Thyroid gland (tissue), 4 donors: ENCODE results near the gene SALL2. TPM values are rescaled to one million over a fixed set of nuclear protein-coding genes. Genes with fewer than 3 reads are reported as not detected.

Experiments used
- DNase-seq, 2 donors: peaks; one replicate each; pipeline ENCODE4 v3.0.0-alpha.2; 2019
- H3K27ac ChIP-seq, 3 donors: fragments of 200-600 bp; sonication (generic); 1 replicate in 2 of 3; 2 replicates in 1 of 3; pipeline ENCODE4 v1.5.1; 2016 to 2019; ENCODE audit warnings: mild to moderate bottlenecking in 1 of 3, moderate library complexity in 1 of 3
- H3K27me3 ChIP-seq: fragments of 200-600 bp; sonication (generic); one replicate; pipeline ENCODE4 v1.5.1; 2019
- H3K36me3 ChIP-seq, 2 donors: fragments of 200-600 bp; sonication (generic); one replicate each; pipeline ENCODE4 v1.5.1; 2016 to 2019
- H3K4me1 ChIP-seq, 2 donors: fragments of 200-600 bp; sonication (generic); one replicate each; pipeline ENCODE4 v1.5.1; 2017 to 2019
- H3K4me3 ChIP-seq, 3 donors: fragments of 200-600 bp; sonication (generic); replicated peaks in 1 of 3; 1 replicate in 2 of 3; 2 replicates in 1 of 3; pipeline ENCODE4 v1.5.1; 2016; ENCODE audit warnings: mild to moderate bottlenecking in 1 of 3
- H3K9me3 ChIP-seq: fragments of 200-600 bp; sonication (generic); one replicate; pipeline ENCODE4 v1.5.1; 2017
- POLR2A ChIP-seq, 2 donors: fragments of 450-650 bp; IDR thresholded peaks; one replicate each; pipeline ENCODE4 v1.6.1; 2017; ENCODE audit warnings: antibody characterized with exemption in 2 of 2, mild to moderate bottlenecking in 2 of 2, moderate library complexity in 1 of 2
- WGBS, 2 donors: methylation state at CpG; one replicate each; pipeline ENCODE4 v1.1.5; 2017; 5-methylcytosine and 5-hydroxymethylcytosine counted together
- intact Hi-C: fragments of 100-400 bp; cut with DNase I; formaldehyde crosslinking; loops from one replicate; pipeline ENCODE4 v1.15.1; 2023
- total RNA-seq, 4 donors: library from RNA; depleted of rRNA; stranded (reverse); fragments of >200 nt; gene quantifications; one replicate each; pipeline ENCODE4 v1.2.3, GENCODE V29; 2016
- TF ChIP-seq, protein P1 (sequence below), 6 experiments: fragments of 200-600 bp in 3 of 6; fragments of 450-650 bp in 3 of 6; sonication (generic) in 3 of 6; IDR thresholded peaks; one replicate each; pipeline ENCODE4 v1.5.1; 2016 to 2019; ENCODE audit warnings: antibody characterized with exemption in 6 of 6, mild to moderate bottlenecking in 2 of 6, inconsistent platforms in 1 of 6, moderate library complexity in 1 of 6

Gene SALL2
- total RNA-seq, 4 donors from 2014 or later, result 21.9 to 24.6 (median 22.5) TPM

DNA sequence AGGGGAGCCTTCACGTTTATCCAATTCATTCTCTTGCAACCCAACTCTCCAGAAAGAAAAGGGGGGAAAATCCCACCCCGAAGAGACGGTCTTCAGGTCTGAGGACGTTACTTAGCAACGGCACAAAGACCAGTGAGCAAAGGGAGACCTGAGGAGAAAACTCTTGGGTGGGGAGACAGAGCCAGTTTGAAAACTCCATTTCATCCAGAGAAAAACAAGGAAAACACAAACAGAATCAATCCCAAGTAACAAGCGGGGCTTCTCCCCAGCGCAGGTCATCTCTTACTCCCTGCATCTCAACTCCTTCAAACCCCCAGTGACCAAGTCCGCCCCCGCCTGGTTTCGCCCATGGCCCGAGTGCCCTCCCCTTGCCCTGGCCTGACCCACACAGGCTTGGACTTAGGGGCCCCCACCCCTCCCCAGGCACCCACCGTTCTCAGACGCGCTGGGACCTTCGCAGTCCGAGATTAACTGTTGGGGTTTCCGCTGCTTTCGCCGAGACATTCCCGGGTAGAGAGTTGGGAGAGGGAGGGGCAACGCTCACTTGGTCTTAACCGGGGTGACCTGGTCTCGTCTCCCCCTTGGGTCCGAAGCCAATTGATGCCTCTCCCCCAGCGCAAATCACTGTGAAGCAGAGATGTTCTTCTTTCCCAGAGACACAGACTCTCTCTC lies 10.4 kb upstream of the SALL2 start:
- no peak for TF ChIP-seq POLR2A (IDR thresholded peaks at IDR 0.05)
- TF ChIP-seq, protein P1, sequence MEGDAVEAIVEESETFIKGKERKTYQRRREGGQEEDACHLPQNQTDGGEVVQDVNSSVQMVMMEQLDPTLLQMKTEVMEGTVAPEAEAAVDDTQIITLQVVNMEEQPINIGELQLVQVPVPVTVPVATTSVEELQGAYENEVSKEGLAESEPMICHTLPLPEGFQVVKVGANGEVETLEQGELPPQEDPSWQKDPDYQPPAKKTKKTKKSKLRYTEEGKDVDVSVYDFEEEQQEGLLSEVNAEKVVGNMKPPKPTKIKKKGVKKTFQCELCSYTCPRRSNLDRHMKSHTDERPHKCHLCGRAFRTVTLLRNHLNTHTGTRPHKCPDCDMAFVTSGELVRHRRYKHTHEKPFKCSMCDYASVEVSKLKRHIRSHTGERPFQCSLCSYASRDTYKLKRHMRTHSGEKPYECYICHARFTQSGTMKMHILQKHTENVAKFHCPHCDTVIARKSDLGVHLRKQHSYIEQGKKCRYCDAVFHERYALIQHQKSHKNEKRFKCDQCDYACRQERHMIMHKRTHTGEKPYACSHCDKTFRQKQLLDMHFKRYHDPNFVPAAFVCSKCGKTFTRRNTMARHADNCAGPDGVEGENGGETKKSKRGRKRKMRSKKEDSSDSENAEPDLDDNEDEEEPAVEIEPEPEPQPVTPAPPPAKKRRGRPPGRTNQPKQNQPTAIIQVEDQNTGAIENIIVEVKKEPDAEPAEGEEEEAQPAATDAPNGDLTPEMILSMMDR (IDR thresholded peaks at IDR 0.05), result no peak
- Histone ChIP-seq H3K9me3 (no peaks in the 10 kb centered on the region), H3K4me3 (peak overlapping the region in 2 of 3 donors; percentile 18 to 41), H3K27me3 (no peaks in the 10 kb centered on the region), H3K4me1 (peaks cover 5 to 9% of the 10 kb centered on the region in 2 donors), H3K36me3 (no peaks in the 10 kb centered on the region), H3K27ac (no peak overlapping the region)
- DNase-seq, result peak; percentile 11 to 12
- 3% methylated on average over 25 of the region's 25 CpGs for WGBS, 2 donors
- intact Hi-C loops, result no loop called here

DNA sequence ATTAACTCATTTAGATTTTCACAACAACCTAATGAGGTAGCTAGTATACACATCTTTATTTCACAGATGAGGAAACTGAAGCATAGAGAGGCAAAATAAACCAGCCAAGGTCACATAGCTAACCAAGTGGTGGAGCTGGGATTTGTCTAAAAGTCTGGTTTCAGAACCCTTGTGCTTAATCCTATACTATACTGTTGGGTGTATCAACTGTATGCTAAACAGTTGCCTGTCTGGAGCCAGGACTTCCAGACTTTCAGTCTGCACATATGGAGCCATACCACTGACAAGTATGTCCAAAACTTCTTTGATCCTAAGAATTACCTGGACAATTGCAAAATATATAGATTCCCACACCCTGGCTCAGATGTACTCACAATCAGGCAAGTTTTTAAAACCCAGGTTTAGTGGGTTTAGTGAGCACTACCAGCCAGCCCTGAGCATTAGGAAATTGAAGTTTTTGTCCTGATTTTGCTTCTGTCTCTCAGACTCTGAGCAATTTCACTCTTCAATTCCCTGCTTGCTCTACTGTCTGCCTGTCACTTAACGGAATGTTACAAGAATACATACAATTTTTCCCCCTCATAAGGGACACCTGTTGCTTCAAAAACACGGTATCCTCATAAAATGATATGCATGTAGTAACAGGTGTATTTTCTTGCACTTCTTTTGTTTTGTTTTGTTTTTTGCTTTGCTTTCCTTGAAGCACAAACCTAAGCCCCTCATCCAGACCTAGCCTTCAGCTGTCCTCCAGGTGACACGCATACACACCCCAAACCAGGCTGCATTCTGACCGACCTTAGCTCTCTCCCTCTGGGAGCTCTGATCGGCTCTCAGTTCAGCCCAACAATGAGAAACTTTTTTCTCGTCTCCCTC lies 9.6 kb upstream of the SALL2 start:
- H3K27ac ChIP-seq, result no peak overlapping the region
- H3K9me3 ChIP-seq, result no peaks in the 10 kb centered on the region
- H3K4me3 ChIP-seq, result peak overlapping the region in 1 of 3 donors; percentile 41
- TF ChIP-seq, protein P1 (IDR thresholded peaks at IDR 0.05), result no peak
- no peak for TF ChIP-seq POLR2A (IDR thresholded peaks at IDR 0.05)
- intact Hi-C loops, result no loop called here
- DNase-seq, result no peak
- 31 to 37% methylated on average over 6 of the region's 6 CpGs for WGBS, 2 donors
- H3K27me3 ChIP-seq, result no peaks in the 10 kb centered on the region
- H3K36me3 ChIP-seq, result no peaks in the 10 kb centered on the region
- peaks cover 5 to 9% of the 10 kb centered on the region in 2 donors for H3K4me1 ChIP-seq

DNA sequence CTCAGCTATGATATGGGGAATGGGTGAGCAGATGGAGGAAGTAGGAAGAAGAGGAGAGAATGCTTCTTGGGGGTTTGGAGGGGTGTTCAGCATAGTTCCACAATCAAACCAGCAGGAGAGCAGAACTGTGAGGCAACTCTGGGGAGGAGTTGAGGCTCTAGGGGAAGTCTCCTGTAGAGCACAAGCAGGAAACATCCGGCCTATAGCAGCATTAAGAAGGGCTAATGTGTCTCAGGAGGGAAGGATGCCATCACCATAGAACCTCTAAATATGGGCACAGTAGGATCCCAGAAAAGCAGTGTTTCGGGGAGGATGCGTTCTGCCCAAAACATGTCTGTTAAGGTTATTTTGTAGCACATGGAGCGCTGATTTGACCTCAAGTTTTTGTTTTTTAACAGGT lies 8.4 kb upstream of the SALL2 start:
- TF ChIP-seq POLR2A (IDR thresholded peaks at IDR 0.05), result no peak
- TF ChIP-seq, protein P1 (IDR thresholded peaks at IDR 0.05), result no peak

DNA sequence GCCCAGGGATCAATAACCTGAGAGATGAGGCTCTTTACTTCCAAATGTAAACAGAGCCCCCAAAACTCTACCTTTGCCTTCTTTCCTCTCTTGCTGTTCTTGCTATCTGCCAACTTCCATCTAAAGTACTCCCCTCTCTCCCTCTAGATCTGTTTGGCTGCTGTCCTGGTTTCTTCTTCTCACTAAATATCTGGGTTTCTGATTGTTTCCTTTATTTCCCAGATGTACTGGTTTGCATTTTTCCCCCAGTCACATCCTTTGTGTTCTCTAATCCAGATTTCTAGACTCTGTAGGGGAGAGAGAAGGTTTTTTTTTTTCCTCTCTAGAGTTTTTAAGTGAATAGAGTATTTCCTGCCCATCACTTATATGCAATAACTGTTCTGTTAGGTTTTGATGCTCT lies 7.1 kb upstream of the SALL2 start:
- TF ChIP-seq, protein P1 (IDR thresholded peaks at IDR 0.05), result no peak
- TF ChIP-seq POLR2A (IDR thresholded peaks at IDR 0.05), result no peak
- Histone ChIP-seq H3K9me3 (no peaks in the 10 kb centered on the region), H3K4me1 (peaks cover 5 to 9% of the 10 kb centered on the region in 2 donors), H3K27me3 (no peaks in the 10 kb centered on the region), H3K36me3 (no peaks in the 10 kb centered on the region), H3K4me3 (no peak overlapping the region), H3K27ac (no peak overlapping the region)
- no peak for DNase-seq
- intact Hi-C loops, result no loop called here

More for the DNA sequence above, 8.4 kb upstream of the SALL2 start:
- no peak for DNase-seq
- no peaks in the 10 kb centered on the region for H3K9me3 ChIP-seq
- peaks cover 5 to 9% of the 10 kb centered on the region in 2 donors for H3K4me1 ChIP-seq
- H3K36me3 ChIP-seq, result no peaks in the 10 kb centered on the region
- intact Hi-C loops, result no loop called here
- H3K27me3 ChIP-seq, result no peaks in the 10 kb centered on the region
- H3K27ac ChIP-seq, result no peak overlapping the region
- no peak overlapping the region for H3K4me3 ChIP-seq
- WGBS, 2 donors, result 76 to 85% methylated on average over 4 of the region's 4 CpGs

DNA sequence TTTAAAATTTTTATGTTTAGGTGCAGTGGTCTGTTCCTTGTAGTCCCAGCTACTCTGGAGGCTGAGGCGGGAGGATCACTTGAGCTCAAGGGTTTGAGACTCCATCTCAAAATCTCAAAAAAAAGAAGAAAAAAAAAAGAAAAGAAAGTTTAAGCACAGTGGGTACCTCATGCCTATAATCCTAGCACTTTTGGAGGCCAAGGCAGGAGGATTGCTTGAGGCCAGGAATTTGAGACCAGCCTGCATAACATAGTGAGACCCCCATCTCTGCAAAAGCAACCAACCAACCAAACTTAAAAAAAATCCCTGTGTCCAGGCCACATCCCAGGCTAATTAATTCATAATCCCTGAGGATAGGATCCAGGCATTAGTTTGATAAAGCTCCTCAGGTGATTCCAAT lies 3.4 kb upstream of the SALL2 start:
- H3K9me3 ChIP-seq, result no peaks in the 10 kb centered on the region
- WGBS, 2 donors, result 96 to 100% methylated on average over 1 of the region's 1 CpG
- DNase-seq, result no peak
- intact Hi-C loops, result no loop called here
- peaks cover 11 to 14% of the 10 kb centered on the region in 2 donors for H3K4me1 ChIP-seq
- no peak overlapping the region for H3K4me3 ChIP-seq
- TF ChIP-seq, protein P1 (IDR thresholded peaks at IDR 0.05), result no peak
- TF ChIP-seq POLR2A (IDR thresholded peaks at IDR 0.05), result no peak
- no peaks in the 10 kb centered on the region for H3K36me3 ChIP-seq
- no peak overlapping the region for H3K27ac ChIP-seq
- H3K27me3 ChIP-seq, result no peaks in the 10 kb centered on the region
